ENCODE measurements around the gene LMF1.

Gene LMF1

DNA sequence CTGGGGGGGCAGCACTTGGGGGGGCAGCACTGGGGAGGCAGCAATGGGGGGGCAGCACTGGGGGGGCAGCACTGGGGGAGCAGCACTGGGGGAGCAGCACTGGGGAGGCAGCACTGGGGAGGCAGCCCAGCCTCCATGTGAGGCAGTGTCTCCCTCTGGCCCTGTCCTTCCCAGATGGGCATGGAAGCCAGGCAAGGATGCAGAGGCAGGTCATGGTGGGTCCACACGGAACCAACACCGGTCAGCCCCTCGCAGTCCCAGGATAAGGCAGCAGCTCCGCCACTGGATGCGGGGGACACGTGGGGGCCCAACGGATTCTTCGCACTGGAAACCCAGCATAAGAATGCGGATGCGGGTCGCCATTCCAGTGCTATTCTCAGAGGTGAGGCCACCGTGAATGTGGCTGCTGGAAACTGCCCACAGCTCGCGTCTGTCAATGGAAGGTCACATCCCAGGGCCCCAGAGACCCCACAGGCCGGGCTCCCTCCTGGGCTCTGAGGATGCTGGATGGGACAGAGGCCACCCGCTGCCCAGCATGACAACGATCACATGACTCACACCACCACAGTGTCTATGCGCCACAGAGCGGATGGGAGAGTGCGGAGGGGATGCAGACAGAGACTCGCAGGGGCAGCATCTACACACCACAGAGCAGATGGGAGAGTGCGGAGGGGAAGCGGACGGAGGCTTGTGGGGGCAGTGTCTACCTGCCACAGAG lies 59.0 kb downstream of the LMF1 start:
- H3K27me3 ChIP-seq (ENCODE audit: insufficient read depth, low read length) = no peaks in the 10 kb centered on the region
- H3K36me3 ChIP-seq (ENCODE audit: insufficient read depth, low read length) = no peaks in the 10 kb centered on the region
- H2AFZ ChIP-seq (ENCODE audit: low read depth, low read length) = no peak overlapping the region
- no peaks in the 10 kb centered on the region for H3K4me1 ChIP-seq (ENCODE audit: insufficient read depth, low read length)
- no peak overlapping the region for H3K4me3 ChIP-seq (ENCODE audit: low read length)
- no peaks in the 10 kb centered on the region for H3K9me3 ChIP-seq (ENCODE audit: low read length)

DNA sequence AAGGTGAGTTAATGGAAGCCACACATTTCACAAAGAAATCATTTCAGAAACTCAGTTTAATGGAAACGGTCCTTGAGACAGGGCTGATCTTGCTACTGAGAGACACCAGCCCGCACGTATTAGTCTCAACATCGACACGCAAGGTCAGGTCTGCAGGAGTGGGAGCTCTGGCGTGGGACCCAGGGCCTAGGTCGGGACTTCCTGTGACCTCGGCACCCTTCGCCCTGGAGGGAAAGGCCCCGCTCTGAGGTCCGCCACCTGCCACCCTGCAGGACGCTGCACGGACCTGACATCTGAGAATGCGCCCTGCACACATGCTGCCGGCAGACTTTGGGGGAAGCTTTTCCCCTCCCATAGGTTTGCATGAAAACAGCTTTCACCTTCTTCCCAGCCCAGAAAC lies 59.7 kb downstream of the LMF1 start:
- Histone ChIP-seq H3K9me3 (ENCODE audit: low read length) (no peaks in the 10 kb centered on the region), H3K4me3 (ENCODE audit: low read length) (no peak overlapping the region), H3K27me3 (ENCODE audit: insufficient read depth, low read length) (no peaks in the 10 kb centered on the region), H2AFZ (ENCODE audit: low read depth, low read length) (no peak overlapping the region), H3K4me1 (ENCODE audit: insufficient read depth, low read length) (no peaks in the 10 kb centered on the region), H3K36me3 (ENCODE audit: insufficient read depth, low read length) (no peaks in the 10 kb centered on the region)

DNA sequence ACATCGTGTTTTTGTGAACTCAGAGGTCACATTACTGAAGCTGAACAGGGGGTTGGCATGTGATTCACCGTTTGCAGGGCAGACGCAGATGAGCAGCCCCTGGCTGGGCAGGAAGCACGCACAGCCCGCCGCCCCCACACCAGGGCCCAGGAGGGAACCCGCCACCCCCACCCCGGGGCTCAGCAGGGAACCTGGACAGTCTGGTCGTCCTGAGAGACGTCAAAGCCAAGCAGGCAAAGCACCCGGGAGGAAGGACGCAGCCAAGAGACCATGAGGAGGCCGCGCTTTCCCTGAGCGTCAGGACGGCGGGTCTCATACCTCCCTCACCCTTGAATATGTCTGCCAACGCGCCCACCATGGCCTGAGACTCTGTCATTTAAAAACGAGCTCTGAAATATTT lies 60.6 kb downstream of the LMF1 start:
- Histone ChIP-seq H3K36me3 (ENCODE audit: insufficient read depth, low read length) (no peaks in the 10 kb centered on the region), H3K4me3 (ENCODE audit: low read length) (no peak overlapping the region), H3K27me3 (ENCODE audit: insufficient read depth, low read length) (no peaks in the 10 kb centered on the region), H3K4me1 (ENCODE audit: insufficient read depth, low read length) (no peaks in the 10 kb centered on the region), H2AFZ (ENCODE audit: low read depth, low read length) (no peak overlapping the region), H3K9me3 (ENCODE audit: low read length) (no peaks in the 10 kb centered on the region)

DNA sequence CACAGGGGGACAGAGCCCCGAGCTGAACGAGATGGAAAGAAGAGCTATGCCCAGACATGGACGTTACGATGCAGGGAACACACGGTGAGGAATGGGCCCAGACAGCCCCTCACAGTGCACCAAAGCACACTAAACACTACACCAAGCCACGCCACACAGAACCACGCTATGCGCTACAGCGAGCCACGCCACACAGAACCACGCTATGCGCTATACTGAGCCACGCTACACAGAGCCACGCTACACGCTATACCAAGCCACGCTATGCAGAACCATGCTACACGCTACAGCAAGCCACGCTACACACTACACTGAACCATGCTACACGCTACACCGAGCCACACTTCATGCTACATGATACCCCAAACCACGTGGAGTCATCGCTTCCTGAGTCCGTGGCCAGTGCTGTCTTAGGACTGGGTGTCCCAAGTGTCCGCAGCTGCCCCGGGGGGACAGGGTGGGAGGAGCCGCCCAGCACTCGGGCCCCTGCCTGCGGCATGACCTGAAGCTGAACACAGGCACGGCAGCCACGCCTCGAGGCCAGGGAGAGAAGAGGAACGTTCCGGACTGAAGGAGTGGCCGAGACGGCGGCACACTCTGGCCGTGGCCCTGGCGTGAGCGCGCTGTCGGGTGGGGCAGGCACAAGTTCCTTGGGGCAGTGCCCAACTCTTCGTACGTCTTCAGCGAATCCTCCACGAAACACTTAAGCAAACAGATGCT lies 61.3 kb downstream of the LMF1 start:
- Histone ChIP-seq H3K36me3 (ENCODE audit: insufficient read depth, low read length) (no peaks in the 10 kb centered on the region), H3K9me3 (ENCODE audit: low read length) (no peaks in the 10 kb centered on the region), H3K27me3 (ENCODE audit: insufficient read depth, low read length) (no peaks in the 10 kb centered on the region), H3K4me1 (ENCODE audit: insufficient read depth, low read length) (no peaks in the 10 kb centered on the region), H3K4me3 (ENCODE audit: low read length) (no peak overlapping the region), H2AFZ (ENCODE audit: low read depth, low read length) (no peak overlapping the region)

DNA sequence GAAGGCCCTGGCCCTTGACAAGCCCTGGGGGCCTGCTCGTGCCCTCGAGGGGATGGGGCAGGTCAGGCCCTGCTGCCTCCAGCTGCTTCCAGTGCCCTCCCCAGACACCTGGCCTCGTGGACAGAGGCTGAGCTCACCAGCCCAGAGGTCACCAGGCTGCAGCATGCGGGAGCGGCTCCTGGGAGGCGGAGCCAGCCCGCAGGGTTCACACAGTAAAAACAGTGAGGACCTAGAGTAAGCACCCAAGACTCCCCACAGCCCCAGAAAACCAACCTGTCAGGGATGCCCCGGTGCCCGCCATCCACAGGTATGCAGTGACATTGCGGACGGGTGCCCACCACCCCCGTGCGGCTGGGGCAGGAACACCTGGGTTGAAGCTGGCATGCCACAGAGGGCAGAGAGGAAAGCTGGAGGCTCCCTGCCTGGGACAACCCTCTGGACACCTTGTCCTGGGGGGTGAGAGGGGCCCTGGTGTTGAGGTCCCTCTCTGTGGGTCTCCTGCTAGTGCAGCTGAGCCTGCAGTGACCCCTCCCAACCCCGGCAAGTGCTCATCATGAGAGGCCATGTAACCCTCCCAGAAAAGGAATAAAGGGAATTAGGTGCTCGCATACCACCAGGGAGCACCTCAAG lies 62.1 kb downstream of the LMF1 start:
- no peak overlapping the region for H2AFZ ChIP-seq (ENCODE audit: low read depth, low read length)
- H3K4me1 ChIP-seq (ENCODE audit: insufficient read depth, low read length) = no peaks in the 10 kb centered on the region
- no peaks in the 10 kb centered on the region for H3K27me3 ChIP-seq (ENCODE audit: insufficient read depth, low read length)

GRCh38 chr16:907842-908241 lies 62.9 kb downstream of the LMF1 start:
- no peaks in the 10 kb centered on the region for H3K9me3 ChIP-seq (ENCODE audit: low read length)
- no peaks in the 10 kb centered on the region for H3K27me3 ChIP-seq (ENCODE audit: insufficient read depth, low read length)
- H3K4me1 ChIP-seq (ENCODE audit: insufficient read depth, low read length) = no peaks in the 10 kb centered on the region
- no peaks in the 10 kb centered on the region for H3K36me3 ChIP-seq (ENCODE audit: insufficient read depth, low read length)
- H3K4me3 ChIP-seq (ENCODE audit: low read length) = no peak overlapping the region
- H2AFZ ChIP-seq (ENCODE audit: low read depth, low read length) = no peak overlapping the region

More for the DNA sequence above, 62.1 kb downstream of the LMF1 start:
- Histone ChIP-seq H3K4me3 (ENCODE audit: low read length) (no peak overlapping the region), H3K36me3 (ENCODE audit: insufficient read depth, low read length) (no peaks in the 10 kb centered on the region), H3K9me3 (ENCODE audit: low read length) (no peaks in the 10 kb centered on the region)

DNA sequence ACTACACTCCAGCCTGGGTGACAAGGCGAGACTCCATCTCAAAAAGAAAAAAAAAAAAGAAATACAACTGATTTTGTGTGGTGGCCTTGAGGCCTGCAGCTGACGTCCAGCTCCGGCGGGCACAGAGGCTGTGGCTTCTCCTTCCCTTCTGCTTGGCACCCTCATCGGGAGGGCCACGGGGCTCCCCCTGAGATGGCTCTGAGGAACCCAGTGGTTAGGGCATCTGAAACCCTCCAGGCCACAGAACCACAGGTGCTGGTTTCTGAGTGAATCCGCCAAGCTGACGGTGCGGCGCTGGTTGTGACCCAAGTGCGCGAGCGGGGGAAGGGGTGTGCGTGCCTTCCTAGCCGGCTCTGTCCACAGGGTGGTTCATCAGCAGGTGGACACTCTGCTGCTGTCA lies 63.4 kb downstream of the LMF1 start:
- H3K9me3 ChIP-seq (ENCODE audit: low read length) = no peaks in the 10 kb centered on the region
- H2AFZ ChIP-seq (ENCODE audit: low read depth, low read length) = no peak overlapping the region
- H3K4me1 ChIP-seq (ENCODE audit: insufficient read depth, low read length) = no peaks in the 10 kb centered on the region
- H3K4me3 ChIP-seq (ENCODE audit: low read length) = no peak overlapping the region
- H3K27me3 ChIP-seq (ENCODE audit: insufficient read depth, low read length) = no peaks in the 10 kb centered on the region
- no peaks in the 10 kb centered on the region for H3K36me3 ChIP-seq (ENCODE audit: insufficient read depth, low read length)

- no peaks in the 10 kb centered on the region for H3K27me3 ChIP-seq (ENCODE audit: insufficient read depth, low read length)
- no peak overlapping the region for H2AFZ ChIP-seq (ENCODE audit: low read depth, low read length)
- no peak overlapping the region for H3K4me3 ChIP-seq (ENCODE audit: low read length)
- no peaks in the 10 kb centered on the region for H3K36me3 ChIP-seq (ENCODE audit: insufficient read depth, low read length)
- no peaks in the 10 kb centered on the region for H3K4me1 ChIP-seq (ENCODE audit: insufficient read depth, low read length)
- H3K9me3 ChIP-seq (ENCODE audit: low read length) = no peaks in the 10 kb centered on the region
These were observed 64.5 kb downstream of the LMF1 start for GRCh38 chr16:906296-906695.

DNA sequence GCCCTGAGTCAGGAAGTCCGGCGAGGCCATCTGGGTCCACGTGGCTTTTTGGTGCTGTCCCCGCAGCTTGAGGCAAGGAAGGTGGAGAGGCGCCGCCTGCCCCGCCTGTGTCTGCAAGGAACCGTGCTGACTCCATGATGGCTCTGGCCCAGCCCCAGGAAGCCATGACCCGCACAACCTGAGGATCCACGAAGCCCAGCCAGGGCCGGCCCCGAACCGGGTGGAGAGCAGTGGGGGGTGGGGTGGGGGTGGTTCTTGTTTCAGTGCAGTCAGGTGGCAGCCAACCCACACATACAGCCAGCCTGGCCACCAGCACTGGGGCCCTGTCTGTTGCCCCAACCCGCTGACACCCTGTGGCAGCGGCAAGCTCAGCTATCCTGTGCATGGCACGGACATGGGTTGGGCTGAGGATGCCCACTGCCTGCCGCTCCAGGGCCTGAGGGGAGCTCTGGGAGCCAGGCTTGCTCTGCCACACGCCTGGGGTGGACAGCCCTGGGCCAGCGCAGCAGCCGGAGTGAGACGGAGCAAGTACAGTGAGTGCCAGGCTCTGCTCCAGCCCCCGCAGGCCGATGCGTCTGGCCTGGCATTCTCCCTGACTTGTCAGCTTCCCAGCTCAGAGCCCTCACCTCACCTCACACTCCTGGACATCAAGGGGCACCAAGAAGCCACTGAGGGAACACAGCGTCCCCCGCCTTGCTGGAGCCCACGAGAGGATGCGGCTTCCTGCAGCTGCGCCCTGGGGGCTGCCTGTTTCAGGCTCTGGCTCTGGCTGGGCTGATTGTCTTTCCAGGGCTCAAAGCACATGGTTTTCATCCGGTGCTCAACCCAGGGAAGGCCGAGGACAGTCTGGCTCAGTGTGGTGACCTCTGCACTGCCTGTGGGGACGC lies 68.8 kb downstream of the LMF1 start:
- no peaks in the 10 kb centered on the region for H3K9me3 ChIP-seq (ENCODE audit: low read length)
- H3K36me3 ChIP-seq (ENCODE audit: insufficient read depth, low read length) = no peaks in the 10 kb centered on the region
- H3K27me3 ChIP-seq (ENCODE audit: insufficient read depth, low read length) = no peaks in the 10 kb centered on the region
- H3K4me3 ChIP-seq (ENCODE audit: low read length) = no peak overlapping the region
- peaks cover under 1% of the 10 kb centered on the region for H3K4me1 ChIP-seq (ENCODE audit: insufficient read depth, low read length)
- H2AFZ ChIP-seq (ENCODE audit: low read depth, low read length) = no peak overlapping the region

- Histone ChIP-seq H3K27me3 (ENCODE audit: insufficient read depth, low read length) (no peaks in the 10 kb centered on the region), H3K36me3 (ENCODE audit: insufficient read depth, low read length) (no peaks in the 10 kb centered on the region), H3K9me3 (ENCODE audit: low read length) (no peaks in the 10 kb centered on the region), H3K4me3 (ENCODE audit: low read length) (no peak overlapping the region), H3K4me1 (ENCODE audit: insufficient read depth, low read length) (peaks cover 8% of the 10 kb centered on the region), H2AFZ (ENCODE audit: low read depth, low read length) (no peak overlapping the region)
These were observed 69.6 kb downstream of the LMF1 start for GRCh38 chr16:901149-901548.

DNA sequence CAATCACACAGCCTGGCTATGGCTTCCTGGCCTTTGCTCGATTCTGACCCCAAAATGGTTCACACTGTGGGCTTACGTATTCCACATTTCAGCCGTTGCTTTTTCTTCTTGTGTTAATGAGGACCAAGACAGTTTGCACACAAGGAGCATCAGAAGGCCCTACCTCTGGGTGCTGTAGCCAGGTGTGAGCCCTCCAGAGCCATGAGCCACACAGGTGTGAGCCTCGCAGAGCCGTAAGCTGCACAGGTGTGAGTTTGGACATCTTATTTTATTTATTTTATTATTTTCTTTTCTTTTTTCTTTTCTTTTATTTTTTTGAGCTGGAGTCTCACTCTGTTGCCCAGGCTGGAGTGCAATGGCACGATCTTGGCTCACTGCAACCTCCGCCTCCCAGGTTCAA lies 70.6 kb downstream of the LMF1 start:
- H3K27me3 ChIP-seq (ENCODE audit: insufficient read depth, low read length) = no peaks in the 10 kb centered on the region

GRCh38 chr16:899683-900060 lies 71.1 kb downstream of the LMF1 start:
- peaks cover 9% of the 10 kb centered on the region for H3K4me1 ChIP-seq (ENCODE audit: insufficient read depth, low read length)
- no peaks in the 10 kb centered on the region for H3K9me3 ChIP-seq (ENCODE audit: low read length)
- H3K4me3 ChIP-seq (ENCODE audit: low read length) = no peak overlapping the region
- H2AFZ ChIP-seq (ENCODE audit: low read depth, low read length) = no peak overlapping the region
- no peaks in the 10 kb centered on the region for H3K27me3 ChIP-seq (ENCODE audit: insufficient read depth, low read length)
- H3K36me3 ChIP-seq (ENCODE audit: insufficient read depth, low read length) = no peaks in the 10 kb centered on the region

More for the DNA sequence above, 70.6 kb downstream of the LMF1 start:
- Histone ChIP-seq H3K4me3 (ENCODE audit: low read length) (no peak overlapping the region), H3K9me3 (ENCODE audit: low read length) (no peaks in the 10 kb centered on the region), H3K36me3 (ENCODE audit: insufficient read depth, low read length) (no peaks in the 10 kb centered on the region), H3K4me1 (ENCODE audit: insufficient read depth, low read length) (peaks cover 9% of the 10 kb centered on the region), H2AFZ (ENCODE audit: low read depth, low read length) (no peak overlapping the region)
